Lung (tissue), 12 donors: ENCODE measurements around the gene CYP27B1. TPM values are rescaled to one million over a fixed set of nuclear protein-coding genes. Genes with fewer than 3 reads are reported as not detected.

Source experiments
- ATAC-seq: fragments of 200-7000 bp; cut with Tn5 transposase; one replicate; pipeline ENCODE4 v1.9.1; 2020; ENCODE audit warnings: moderate number of reproducible peaks; ENCODE audit not compliant: insufficient read depth, low FRiP score
- DNase-seq, 3 donors: peaks; one replicate each; pipeline ENCODE4 v3.0.0-alpha.2; 2013 to 2017
- H3K27ac ChIP-seq, 2 donors: one replicate each; pipeline ENCODE4 v1.5.1; 2013; ENCODE audit warnings: mild to moderate bottlenecking in 2 of 2, moderate library complexity in 2 of 2, control low read depth in 1 of 2, inconsistent platforms in 1 of 2, low read depth in 1 of 2, low read length in 1 of 2
- H3K27me3 ChIP-seq, 3 donors: one replicate each; pipeline ENCODE4 v1.5.1; 2013; ENCODE audit warnings: low read length in 2 of 3; ENCODE audit not compliant: control insufficient read depth in 3 of 3, insufficient read depth in 3 of 3
- H3K36me3 ChIP-seq, 4 donors: one replicate each; pipeline ENCODE4 v1.5.1; 2013; ENCODE audit warnings: low read length in 4 of 4, mild to moderate bottlenecking in 1 of 4, moderate library complexity in 1 of 4; ENCODE audit not compliant: control insufficient read depth in 4 of 4, insufficient read depth in 4 of 4
- H3K4me1 ChIP-seq, 5 donors: one replicate each; pipeline ENCODE4 v1.5.1; 2013; ENCODE audit warnings: low read length in 5 of 5, mild to moderate bottlenecking in 2 of 5, moderate library complexity in 1 of 5; ENCODE audit not compliant: control insufficient read depth in 5 of 5, insufficient read depth in 5 of 5
- H3K4me3 ChIP-seq: one replicate; pipeline ENCODE4 v1.5.1; 2013; ENCODE audit warnings: mild to moderate bottlenecking, control low read depth, moderate library complexity
- H3K9ac ChIP-seq, 2 donors: one replicate each; pipeline ENCODE4 v1.5.1; 2013; ENCODE audit warnings: low read length in 2 of 2, control low read depth in 1 of 2; ENCODE audit not compliant: insufficient read depth in 1 of 2
- H3K9me3 ChIP-seq, 4 donors: one replicate each; pipeline ENCODE4 v1.5.1; 2013; ENCODE audit warnings: low read length in 3 of 4, mild to moderate bottlenecking in 1 of 4, moderate library complexity in 1 of 4; ENCODE audit not compliant: control insufficient read depth in 4 of 4, insufficient read depth in 3 of 4
- WGBS, 2 donors: extraction: QIAGEN DNeasy Blood & Tissue Kit; methylation state at CpG; one replicate each; pipeline ENCODE4 v1.1.7; 2013; 5-methylcytosine and 5-hydroxymethylcytosine counted together
- polyA plus RNA-seq, 2 donors: library from polyadenylated mRNA; stranded (reverse); fragments of 200-250 nt; gene quantifications; one replicate each; pipeline ENCODE4 v1.2.1, GENCODE V29; 2013
- total RNA-seq, 2 donors: library from RNA; depleted of rRNA in 1 of 2; stranded (reverse); fragments of >200 nt in 1 of 2; gene quantifications; one replicate each; pipeline ENCODE4 v1.2.1, GENCODE V29; 2014 to 2021
- TF ChIP-seq, protein P1 (sequence below): IDR thresholded peaks from 2 replicates; pipeline ENCODE4 v1.5.1; 2012; ENCODE audit warnings: mild to moderate bottlenecking; ENCODE audit errors: control extremely low read depth, extremely low read depth
- donor health status: control.
- donor health status: control.
- donor health status: Bipolar disorder and iron deficiency.
- donor health status: healthy.
- donor health status: DM: yes; HTN: yes; CAD: no.

CYP27B1 gene
- total and polyA plus RNA-seq, 4 donors, result 1.7 to 5.8 (median 3.6) TPM

GRCh38 chr12:57782608-57783465, 16.0 kb upstream of the CYP27B1 start, which contains the start of gene TSFM:
TSS of gene TSFM (plus strand) at chr12:57782787. CDS start at chr12:57782802, 15 bp downstream.
- DNase-seq, result peak; percentile 96 to 97 (median 96)
- peak within 1 kb of the TSS; percentile 77 to 93 for H3K9ac ChIP-seq
- peaks cover 9 to 28% (median 18%) of the 10 kb centered on the region in 4 donors for H3K36me3 ChIP-seq
- peak within 1 kb of the TSS; percentile 90 for H3K4me3 ChIP-seq
- H3K27me3 ChIP-seq, result no peaks in the 10 kb centered on the region
- H3K27ac ChIP-seq, result peak within 1 kb of the TSS; percentile 10 to 78
- TF ChIP-seq, protein P1, sequence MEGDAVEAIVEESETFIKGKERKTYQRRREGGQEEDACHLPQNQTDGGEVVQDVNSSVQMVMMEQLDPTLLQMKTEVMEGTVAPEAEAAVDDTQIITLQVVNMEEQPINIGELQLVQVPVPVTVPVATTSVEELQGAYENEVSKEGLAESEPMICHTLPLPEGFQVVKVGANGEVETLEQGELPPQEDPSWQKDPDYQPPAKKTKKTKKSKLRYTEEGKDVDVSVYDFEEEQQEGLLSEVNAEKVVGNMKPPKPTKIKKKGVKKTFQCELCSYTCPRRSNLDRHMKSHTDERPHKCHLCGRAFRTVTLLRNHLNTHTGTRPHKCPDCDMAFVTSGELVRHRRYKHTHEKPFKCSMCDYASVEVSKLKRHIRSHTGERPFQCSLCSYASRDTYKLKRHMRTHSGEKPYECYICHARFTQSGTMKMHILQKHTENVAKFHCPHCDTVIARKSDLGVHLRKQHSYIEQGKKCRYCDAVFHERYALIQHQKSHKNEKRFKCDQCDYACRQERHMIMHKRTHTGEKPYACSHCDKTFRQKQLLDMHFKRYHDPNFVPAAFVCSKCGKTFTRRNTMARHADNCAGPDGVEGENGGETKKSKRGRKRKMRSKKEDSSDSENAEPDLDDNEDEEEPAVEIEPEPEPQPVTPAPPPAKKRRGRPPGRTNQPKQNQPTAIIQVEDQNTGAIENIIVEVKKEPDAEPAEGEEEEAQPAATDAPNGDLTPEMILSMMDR, result peak; percentile 96
- 1% methylated on average over 45 of the region's 45 CpGs for WGBS, 2 donors
- peak; percentile 98 for ATAC-seq
- no peaks in the 10 kb centered on the region for H3K9me3 ChIP-seq
- peaks cover 0 to 8% (median 4%) of the 10 kb centered on the region in 5 donors for H3K4me1 ChIP-seq

GRCh38 chr12:57782243-57782607, 15.3 kb upstream of the CYP27B1 start:
- Histone ChIP-seq H3K4me1 (peaks cover 0 to 8% (median 4%) of the 10 kb centered on the region in 5 donors), H3K9ac (no peak overlapping the region), H3K4me3 (no peak overlapping the region), H3K27me3 (no peaks in the 10 kb centered on the region), H3K9me3 (no peaks in the 10 kb centered on the region), H3K27ac (no peak overlapping the region), H3K36me3 (peaks cover 9 to 23% (median 15%) of the 10 kb centered on the region in 4 donors)
- ATAC-seq, result no peak
- WGBS, 2 donors, result 21 to 31% methylated on average over 4 of the region's 4 CpGs
- no peak for DNase-seq
- TF ChIP-seq, protein P1, result no peak

DNA sequence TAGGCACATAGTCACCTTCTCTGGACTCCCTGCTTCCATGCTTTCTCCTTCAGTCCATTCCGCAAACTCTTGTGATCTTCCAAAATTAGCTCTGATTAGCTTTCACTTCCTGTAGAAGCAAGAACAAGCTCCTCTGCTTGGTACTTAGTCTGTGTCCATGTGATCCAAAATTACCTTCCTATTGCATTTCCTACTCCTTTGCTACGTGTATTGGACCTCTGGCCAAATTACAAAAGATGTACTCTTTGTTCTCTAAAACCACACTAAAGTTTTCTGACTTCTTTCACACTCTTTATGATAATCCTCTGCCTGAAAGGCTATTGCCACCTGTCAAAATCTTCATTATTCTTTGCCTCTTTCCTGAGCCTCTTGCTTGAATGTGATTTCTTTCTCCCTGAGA, 14.9 kb upstream of the CYP27B1 start:
- WGBS, 2 donors, result 43 to 53% methylated on average over 2 of the region's 2 CpGs
- no peak overlapping the region for H3K9ac ChIP-seq
- H3K27ac ChIP-seq, result no peak overlapping the region
- no peaks in the 10 kb centered on the region for H3K9me3 ChIP-seq
- no peak for DNase-seq
- peaks cover 0 to 8% (median 4%) of the 10 kb centered on the region in 5 donors for H3K4me1 ChIP-seq
- H3K27me3 ChIP-seq, result no peaks in the 10 kb centered on the region
- peaks cover 7 to 24% (median 13%) of the 10 kb centered on the region in 4 donors for H3K36me3 ChIP-seq
- no peak for ATAC-seq
- TF ChIP-seq, protein P1, result no peak
- H3K4me3 ChIP-seq, result no peak overlapping the region
